GM23338 (cell line): ENCODE data around the gene BCAS3. TPM values are rescaled to one million over a fixed set of nuclear protein-coding genes. Genes with fewer than 3 reads are reported as not detected.

Experiments
- ATAC-seq: fragments of 200-7000 bp; cut with Tn5 transposase; 3 replicates; pipeline ENCODE4 v1.9.1; 2020
- DNase-seq: peaks from one replicate; pipeline ENCODE4 v3.0.0-alpha.2; 2015; ENCODE audit warnings: low spot score
- H2AFZ ChIP-seq: fragments of 200-600 bp; sonication (generic); 2 replicates; pipeline ENCODE4 v1.8.0; 2016; ENCODE audit warnings: antibody characterized with exemption, mild to moderate bottlenecking, moderate library complexity
- H3F3A ChIP-seq: fragments of 200-600 bp; sonication (generic); replicated peaks from 2 replicates; pipeline ENCODE4 v1.8.0; 2017; ENCODE audit warnings: antibody characterized with exemption, mixed run types, low read depth
- H3K27ac ChIP-seq: fragments of 200-600 bp; sonication (generic); 2 replicates; pipeline ENCODE4 v1.6.1; 2016; ENCODE audit warnings: low read depth
- H3K27me3 ChIP-seq: fragments of 200-600 bp; sonication (generic); 2 replicates; pipeline ENCODE4 v1.8.0; 2016; ENCODE audit warnings: mild to moderate bottlenecking, mixed run types, moderate library complexity; ENCODE audit not compliant: insufficient read depth
- H3K36me3 ChIP-seq: fragments of 200-600 bp; sonication (generic); 2 replicates; pipeline ENCODE4 v1.8.0; 2016; ENCODE audit warnings: mild to moderate bottlenecking; ENCODE audit not compliant: insufficient read depth
- H3K4me1 ChIP-seq: fragments of 200-600 bp; sonication (generic); 2 replicates; pipeline ENCODE4 v1.8.0; 2016; ENCODE audit warnings: mild to moderate bottlenecking, moderate library complexity; ENCODE audit not compliant: insufficient read depth
- H3K4me2 ChIP-seq: fragments of 200-600 bp; sonication (generic); 2 replicates; pipeline ENCODE4 v1.7.1; 2017; ENCODE audit warnings: mixed run types
- H3K4me3 ChIP-seq: fragments of 200-600 bp; sonication (generic); 2 replicates; pipeline ENCODE4 v1.6.1; 2016; ENCODE audit warnings: mixed run types
- H3K79me2 ChIP-seq: fragments of 200-600 bp; sonication (generic); replicated peaks from 2 replicates; pipeline ENCODE4 v1.8.0; 2017; ENCODE audit warnings: mild to moderate bottlenecking; ENCODE audit not compliant: insufficient read depth
- H3K9me2 ChIP-seq: fragments of 200-600 bp; sonication (generic); 2 replicates; pipeline ENCODE4 v1.8.0; 2017; ENCODE audit not compliant: insufficient read depth
- H4K20me1 ChIP-seq: fragments of 200-600 bp; sonication (generic); replicated peaks from 2 replicates; pipeline ENCODE4 v1.8.0; 2017; ENCODE audit warnings: mild to moderate bottlenecking; ENCODE audit not compliant: insufficient read depth
- H3K27ac Mint-ChIP-seq: 2 replicates; pipeline ENCODE4 v1.8.0; 2020; ENCODE audit warnings: inconsistent platforms, mild to moderate bottlenecking, moderate library complexity, mixed read lengths
- H3K27me3 Mint-ChIP-seq: 3 replicates; pipeline ENCODE4 v1.8.0; 2022; ENCODE audit warnings: low read depth, mild to moderate bottlenecking, moderate library complexity, mixed read lengths, inconsistent platforms; ENCODE audit not compliant: insufficient read depth, poor library complexity
- H3K36me3 Mint-ChIP-seq: 3 replicates; pipeline ENCODE4 v1.8.0; 2021; ENCODE audit warnings: low read depth, mild to moderate bottlenecking, inconsistent platforms, moderate library complexity, mixed read lengths
- H3K4me1 Mint-ChIP-seq: 3 replicates; pipeline ENCODE4 v1.8.0; 2020; ENCODE audit warnings: mild to moderate bottlenecking, inconsistent platforms, mixed read lengths
- H3K4me3 Mint-ChIP-seq: 3 replicates; pipeline ENCODE4 v1.8.0; 2021; ENCODE audit warnings: moderate library complexity, mild to moderate bottlenecking, inconsistent platforms, mixed read lengths
- H3K9me3 Mint-ChIP-seq: 3 replicates; pipeline ENCODE4 v1.8.0; 2020; ENCODE audit warnings: moderate library complexity, mild to moderate bottlenecking, inconsistent platforms, mixed read lengths
- CREB1 ChIP-seq: fragments of 250-450 bp; sonication (Bioruptor Pico); IDR thresholded peaks from 2 replicates; pipeline ENCODE4 v1.5.0; 2020; ENCODE audit warnings: low read depth, mild to moderate bottlenecking, moderate library complexity
- EZH2 ChIP-seq: fragments of 200-600 bp; sonication (generic); IDR thresholded peaks from one replicate; pipeline ENCODE4 v1.8.0; 2017; ENCODE audit warnings: antibody characterized with exemption, mild to moderate bottlenecking, low read depth; ENCODE audit not compliant: unreplicated experiment
- EZH2phosphoT487 ChIP-seq: fragments of 200-600 bp; sonication (generic); IDR thresholded peaks from one replicate; pipeline ENCODE4 v1.8.1; 2018; ENCODE audit warnings: antibody characterized with exemption; ENCODE audit not compliant: unreplicated experiment
- JUNB ChIP-seq: IDR thresholded peaks from one replicate; pipeline ENCODE4 v1.6.1; 2016; ENCODE audit warnings: antibody characterized with exemption; ENCODE audit not compliant: unreplicated experiment
- POLR2AphosphoS5 ChIP-seq: IDR thresholded peaks from 2 replicates; pipeline ENCODE4 v1.6.1; 2016; ENCODE audit warnings: antibody characterized with exemption, low read depth
- STAT1 ChIP-seq: IDR thresholded peaks from one replicate; pipeline ENCODE4 v1.6.1; 2016; ENCODE audit warnings: antibody characterized with exemption; ENCODE audit not compliant: unreplicated experiment
- polyA plus RNA-seq: library from polyadenylated mRNA; unstranded; fragments of >200 nt; fragmentation: Nextera tagmentation; extraction: Ambion mirVana; gene quantifications from 2 replicates; pipeline ENCODE4 v1.2.1, GENCODE V29; 2016
- total RNA-seq: library from RNA; depleted of rRNA; stranded (reverse); fragments of >200 nt; shearing (Covaris generic); gene quantifications from 2 replicates; pipeline ENCODE4 v1.2.3, GENCODE V29; 2014
- TF ChIP-seq, protein P1 (sequence below): IDR thresholded peaks from one replicate; pipeline ENCODE4 v1.6.1; 2018; ENCODE audit warnings: antibody characterized with exemption; ENCODE audit not compliant: unreplicated experiment
- TF ChIP-seq, protein P2 (sequence below), 2 experiments: fragments of 200-600 bp in 1 of 2; sonication (generic) in 1 of 2; conservative IDR thresholded peaks; 2 replicates each; pipeline versions ENCODE4 v1.5.1 to v1.6.1; 2016 to 2017; ENCODE audit warnings: antibody characterized with exemption in 2 of 2, low read depth in 2 of 2, mild to moderate bottlenecking in 2 of 2, moderate library complexity in 1 of 2
- TF ChIP-seq, protein P3 (sequence below): fragments of 250-450 bp; sonication (Bioruptor Pico); IDR thresholded peaks from 2 replicates; pipeline ENCODE4 v1.5.0; 2020; ENCODE audit warnings: mild to moderate bottlenecking, moderate library complexity

The BCAS3 gene
- total and polyA plus RNA-seq, 2 experiments from 2014 or later: 8.2 to 28.0 TPM

DNA sequence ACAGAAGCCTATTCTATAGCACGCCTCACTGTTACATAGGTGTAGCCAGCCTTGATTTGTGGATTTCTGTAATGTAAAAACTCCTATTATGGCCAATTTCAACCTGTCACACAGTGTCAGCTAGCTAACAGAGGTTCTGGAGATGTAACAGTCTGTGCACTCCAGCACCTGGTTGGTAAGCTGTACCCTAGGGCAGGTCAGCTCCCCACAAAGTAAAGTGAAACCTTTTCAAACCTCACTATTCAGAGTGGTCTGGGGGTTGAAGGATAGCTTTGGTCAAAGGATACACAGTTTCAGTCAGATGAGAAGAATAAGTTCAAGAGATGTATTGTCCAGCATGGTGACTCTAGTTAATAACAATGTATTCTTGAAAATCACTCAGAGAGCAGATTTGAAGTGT is 693.5 kb downstream of the BCAS3 start:
- DNase-seq: no peak
- H3K9me2 ChIP-seq: no peaks in the 10 kb centered on the region
- no peaks in the 10 kb centered on the region; the same call in 1 of the 3 replicates for H3K4me1 Mint-ChIP-seq
- H3K9me3 Mint-ChIP-seq: no peaks in the 10 kb centered on the region
- no peaks in the 10 kb centered on the region for H4K20me1 ChIP-seq
- no peaks in the 10 kb centered on the region for H3K36me3 Mint-ChIP-seq
- no peak overlapping the region for H3K27ac Mint-ChIP-seq
- no peak overlapping the region for H3K4me2 ChIP-seq
- no peak for ATAC-seq
- H3K79me2 ChIP-seq: no peaks in the 10 kb centered on the region
- H3K36me3 ChIP-seq: no peaks in the 10 kb centered on the region; the same call in 1 of the 2 replicates
- H3K27me3 ChIP-seq: no peaks in the 10 kb centered on the region
- peaks cover 4% of the 10 kb centered on the region for H3K27me3 Mint-ChIP-seq
- H3K4me1 ChIP-seq: no peaks in the 10 kb centered on the region
- no peak overlapping the region for H2AFZ ChIP-seq
- no peak overlapping the region for H3K27ac ChIP-seq
- no peak overlapping the region for H3K4me3 ChIP-seq
- no peak overlapping the region for H3K4me3 Mint-ChIP-seq
- TF ChIP-seq JUNB (no peak), EZH2 (no peak), CREB1 (CRISPR knock-in tag) (no peak), POLR2AphosphoS5 (no peak), STAT1 (no peak), EZH2phosphoT487 (no peak)
- TF ChIP-seq, protein P1, sequence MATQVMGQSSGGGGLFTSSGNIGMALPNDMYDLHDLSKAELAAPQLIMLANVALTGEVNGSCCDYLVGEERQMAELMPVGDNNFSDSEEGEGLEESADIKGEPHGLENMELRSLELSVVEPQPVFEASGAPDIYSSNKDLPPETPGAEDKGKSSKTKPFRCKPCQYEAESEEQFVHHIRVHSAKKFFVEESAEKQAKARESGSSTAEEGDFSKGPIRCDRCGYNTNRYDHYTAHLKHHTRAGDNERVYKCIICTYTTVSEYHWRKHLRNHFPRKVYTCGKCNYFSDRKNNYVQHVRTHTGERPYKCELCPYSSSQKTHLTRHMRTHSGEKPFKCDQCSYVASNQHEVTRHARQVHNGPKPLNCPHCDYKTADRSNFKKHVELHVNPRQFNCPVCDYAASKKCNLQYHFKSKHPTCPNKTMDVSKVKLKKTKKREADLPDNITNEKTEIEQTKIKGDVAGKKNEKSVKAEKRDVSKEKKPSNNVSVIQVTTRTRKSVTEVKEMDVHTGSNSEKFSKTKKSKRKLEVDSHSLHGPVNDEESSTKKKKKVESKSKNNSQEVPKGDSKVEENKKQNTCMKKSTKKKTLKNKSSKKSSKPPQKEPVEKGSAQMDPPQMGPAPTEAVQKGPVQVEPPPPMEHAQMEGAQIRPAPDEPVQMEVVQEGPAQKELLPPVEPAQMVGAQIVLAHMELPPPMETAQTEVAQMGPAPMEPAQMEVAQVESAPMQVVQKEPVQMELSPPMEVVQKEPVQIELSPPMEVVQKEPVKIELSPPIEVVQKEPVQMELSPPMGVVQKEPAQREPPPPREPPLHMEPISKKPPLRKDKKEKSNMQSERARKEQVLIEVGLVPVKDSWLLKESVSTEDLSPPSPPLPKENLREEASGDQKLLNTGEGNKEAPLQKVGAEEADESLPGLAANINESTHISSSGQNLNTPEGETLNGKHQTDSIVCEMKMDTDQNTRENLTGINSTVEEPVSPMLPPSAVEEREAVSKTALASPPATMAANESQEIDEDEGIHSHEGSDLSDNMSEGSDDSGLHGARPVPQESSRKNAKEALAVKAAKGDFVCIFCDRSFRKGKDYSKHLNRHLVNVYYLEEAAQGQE: no peak
- TF ChIP-seq, protein P2, sequence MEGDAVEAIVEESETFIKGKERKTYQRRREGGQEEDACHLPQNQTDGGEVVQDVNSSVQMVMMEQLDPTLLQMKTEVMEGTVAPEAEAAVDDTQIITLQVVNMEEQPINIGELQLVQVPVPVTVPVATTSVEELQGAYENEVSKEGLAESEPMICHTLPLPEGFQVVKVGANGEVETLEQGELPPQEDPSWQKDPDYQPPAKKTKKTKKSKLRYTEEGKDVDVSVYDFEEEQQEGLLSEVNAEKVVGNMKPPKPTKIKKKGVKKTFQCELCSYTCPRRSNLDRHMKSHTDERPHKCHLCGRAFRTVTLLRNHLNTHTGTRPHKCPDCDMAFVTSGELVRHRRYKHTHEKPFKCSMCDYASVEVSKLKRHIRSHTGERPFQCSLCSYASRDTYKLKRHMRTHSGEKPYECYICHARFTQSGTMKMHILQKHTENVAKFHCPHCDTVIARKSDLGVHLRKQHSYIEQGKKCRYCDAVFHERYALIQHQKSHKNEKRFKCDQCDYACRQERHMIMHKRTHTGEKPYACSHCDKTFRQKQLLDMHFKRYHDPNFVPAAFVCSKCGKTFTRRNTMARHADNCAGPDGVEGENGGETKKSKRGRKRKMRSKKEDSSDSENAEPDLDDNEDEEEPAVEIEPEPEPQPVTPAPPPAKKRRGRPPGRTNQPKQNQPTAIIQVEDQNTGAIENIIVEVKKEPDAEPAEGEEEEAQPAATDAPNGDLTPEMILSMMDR (conservative IDR thresholded peaks at IDR 0.05; ENCODE audit: low read depth in 2 of 2): no peak
- TF ChIP-seq, protein P3, sequence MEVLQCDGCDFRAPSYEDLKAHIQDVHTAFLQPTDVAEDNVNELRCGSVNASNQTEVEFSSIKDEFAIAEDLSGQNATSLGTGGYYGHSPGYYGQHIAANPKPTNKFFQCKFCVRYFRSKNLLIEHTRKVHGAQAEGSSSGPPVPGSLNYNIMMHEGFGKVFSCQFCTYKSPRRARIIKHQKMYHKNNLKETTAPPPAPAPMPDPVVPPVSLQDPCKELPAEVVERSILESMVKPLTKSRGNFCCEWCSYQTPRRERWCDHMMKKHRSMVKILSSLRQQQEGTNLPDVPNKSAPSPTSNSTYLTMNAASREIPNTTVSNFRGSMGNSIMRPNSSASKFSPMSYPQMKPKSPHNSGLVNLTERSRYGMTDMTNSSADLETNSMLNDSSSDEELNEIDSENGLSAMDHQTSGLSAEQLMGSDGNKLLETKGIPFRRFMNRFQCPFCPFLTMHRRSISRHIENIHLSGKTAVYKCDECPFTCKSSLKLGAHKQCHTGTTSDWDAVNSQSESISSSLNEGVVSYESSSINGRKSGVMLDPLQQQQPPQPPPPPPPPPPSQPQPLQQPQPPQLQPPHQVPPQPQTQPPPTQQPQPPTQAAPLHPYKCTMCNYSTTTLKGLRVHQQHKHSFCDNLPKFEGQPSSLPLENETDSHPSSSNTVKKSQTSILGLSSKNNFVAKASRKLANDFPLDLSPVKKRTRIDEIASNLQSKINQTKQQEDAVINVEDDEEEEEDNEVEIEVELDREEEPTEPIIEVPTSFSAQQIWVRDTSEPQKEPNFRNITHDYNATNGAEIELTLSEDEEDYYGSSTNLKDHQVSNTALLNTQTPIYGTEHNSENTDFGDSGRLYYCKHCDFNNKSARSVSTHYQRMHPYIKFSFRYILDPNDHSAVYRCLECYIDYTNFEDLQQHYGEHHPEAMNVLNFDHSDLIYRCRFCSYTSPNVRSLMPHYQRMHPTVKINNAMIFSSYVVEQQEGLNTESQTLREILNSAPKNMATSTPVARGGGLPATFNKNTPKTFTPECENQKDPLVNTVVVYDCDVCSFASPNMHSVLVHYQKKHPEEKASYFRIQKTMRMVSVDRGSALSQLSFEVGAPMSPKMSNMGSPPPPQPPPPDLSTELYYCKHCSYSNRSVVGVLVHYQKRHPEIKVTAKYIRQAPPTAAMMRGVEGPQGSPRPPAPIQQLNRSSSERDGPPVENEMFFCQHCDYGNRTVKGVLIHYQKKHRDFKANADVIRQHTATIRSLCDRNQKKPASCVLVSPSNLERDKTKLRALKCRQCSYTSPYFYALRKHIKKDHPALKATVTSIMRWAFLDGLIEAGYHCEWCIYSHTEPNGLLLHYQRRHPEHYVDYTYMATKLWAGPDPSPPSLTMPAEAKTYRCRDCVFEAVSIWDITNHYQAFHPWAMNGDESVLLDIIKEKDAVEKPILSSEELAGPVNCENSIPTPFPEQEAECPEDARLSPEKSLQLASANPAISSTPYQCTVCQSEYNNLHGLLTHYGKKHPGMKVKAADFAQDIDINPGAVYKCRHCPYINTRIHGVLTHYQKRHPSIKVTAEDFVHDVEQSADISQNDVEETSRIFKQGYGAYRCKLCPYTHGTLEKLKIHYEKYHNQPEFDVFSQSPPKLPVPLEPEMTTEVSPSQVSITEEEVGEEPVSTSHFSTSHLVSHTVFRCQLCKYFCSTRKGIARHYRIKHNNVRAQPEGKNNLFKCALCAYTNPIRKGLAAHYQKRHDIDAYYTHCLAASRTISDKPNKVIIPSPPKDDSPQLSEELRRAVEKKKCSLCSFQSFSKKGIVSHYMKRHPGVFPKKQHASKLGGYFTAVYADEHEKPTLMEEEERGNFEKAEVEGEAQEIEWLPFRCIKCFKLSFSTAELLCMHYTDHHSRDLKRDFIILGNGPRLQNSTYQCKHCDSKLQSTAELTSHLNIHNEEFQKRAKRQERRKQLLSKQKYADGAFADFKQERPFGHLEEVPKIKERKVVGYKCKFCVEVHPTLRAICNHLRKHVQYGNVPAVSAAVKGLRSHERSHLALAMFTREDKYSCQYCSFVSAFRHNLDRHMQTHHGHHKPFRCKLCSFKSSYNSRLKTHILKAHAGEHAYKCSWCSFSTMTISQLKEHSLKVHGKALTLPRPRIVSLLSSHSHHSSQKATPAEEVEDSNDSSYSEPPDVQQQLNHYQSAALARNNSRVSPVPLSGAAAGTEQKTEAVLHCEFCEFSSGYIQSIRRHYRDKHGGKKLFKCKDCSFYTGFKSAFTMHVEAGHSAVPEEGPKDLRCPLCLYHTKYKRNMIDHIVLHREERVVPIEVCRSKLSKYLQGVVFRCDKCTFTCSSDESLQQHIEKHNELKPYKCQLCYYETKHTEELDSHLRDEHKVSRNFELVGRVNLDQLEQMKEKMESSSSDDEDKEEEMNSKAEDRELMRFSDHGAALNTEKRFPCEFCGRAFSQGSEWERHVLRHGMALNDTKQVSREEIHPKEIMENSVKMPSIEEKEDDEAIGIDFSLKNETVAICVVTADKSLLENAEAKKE: no peak
- no peaks in the 10 kb centered on the region for H3F3A ChIP-seq
